Body of pancreas (tissue), 4 donors: ENCODE results near the gene PTPRT. TPM values are rescaled to one million over a fixed set of nuclear protein-coding genes. Genes with fewer than 3 reads are reported as not detected.

ENCODE experiments used
- ATAC-seq: fragments of 150-250 bp; one replicate; pipeline ENCODE4 v1.9.1; 2016
- DNase-seq, 4 donors: peaks; one replicate each; pipeline ENCODE4 v3.0.0-alpha.2; 2019
- H3K27ac ChIP-seq, 4 donors: fragments of 200-600 bp; sonication (generic); 1 replicate in 3 of 4; 2 replicates in 1 of 4; pipeline versions ENCODE4 v1.5.1 to v1.6.1; 2016 to 2019; ENCODE audit warnings: mild to moderate bottlenecking in 1 of 4, mixed read lengths in 1 of 4, moderate library complexity in 1 of 4
- H3K27me3 ChIP-seq, 2 donors: fragments of 200-600 bp; sonication (generic); one replicate each; pipeline ENCODE4 v1.6.0; 2016; ENCODE audit warnings: mild to moderate bottlenecking in 1 of 2
- H3K36me3 ChIP-seq, 2 donors: fragments of 200-600 bp; sonication (generic); replicated peaks in 1 of 2; 2 replicates each; pipeline ENCODE4 v1.5.1; 2016; ENCODE audit warnings: low read depth in 2 of 2; ENCODE audit not compliant: insufficient read depth in 1 of 2
- H3K4me1 ChIP-seq: fragments of 200-600 bp; sonication (generic); one replicate; pipeline ENCODE4 v1.6.0; 2016
- H3K4me3 ChIP-seq, 2 donors: fragments of 200-600 bp; sonication (generic); 1 replicate in 1 of 2; 2 replicates in 1 of 2; pipeline ENCODE4 v1.5.1; 2016 to 2019
- H3K9me3 ChIP-seq, 3 donors: fragments of 200-600 bp; sonication (generic); 1 replicate in 2 of 3; 2 replicates in 1 of 3; pipeline ENCODE4 v1.5.1; 2016
- POLR2A ChIP-seq, 3 donors: fragments of 450-650 bp; IDR thresholded peaks; one replicate each; pipeline ENCODE4 v1.6.1; 2016; ENCODE audit warnings: antibody characterized with exemption in 3 of 3, mild to moderate bottlenecking in 2 of 3
- WGBS, 2 donors: methylation state at CpG; one replicate each; pipeline ENCODE4 v1.1.5; 2017; 5-methylcytosine and 5-hydroxymethylcytosine counted together
- intact Hi-C: fragments of 100-400 bp; cut with DNase I; formaldehyde crosslinking; loops from one replicate; pipeline ENCODE4 v1.15.1; 2023
- total RNA-seq, 2 donors: library from RNA; depleted of rRNA; stranded (reverse); fragments of >200 nt; gene quantifications; one replicate each; pipeline ENCODE4 v1.1.0, GENCODE V29; 2016
- TF ChIP-seq, protein P1 (sequence below), 7 experiments: fragments of 450-650 bp in 4 of 7; fragments of 200-600 bp in 3 of 7; sonication (generic) in 3 of 7; IDR thresholded peaks; one replicate each; pipeline ENCODE4 v1.5.1; 2016 to 2019; ENCODE audit warnings: antibody characterized with exemption in 7 of 7

PTPRT gene
- total RNA-seq, 2 donors from 2014 or later, result 0.33 to 1.0 TPM

GRCh38 chr20:42272516-42272915, 917.2 kb downstream of the PTPRT start:
- no peaks in the 10 kb centered on the region for H3K4me1 ChIP-seq
- H3K9me3 ChIP-seq, result no peaks in the 10 kb centered on the region
- 91 to 93% methylated on average over 6 of the region's 6 CpGs for WGBS, 2 donors
- H3K27me3 ChIP-seq, result no peaks in the 10 kb centered on the region
- no peak overlapping the region for H3K4me3 ChIP-seq
- intact Hi-C loops, result no loop called here
- ATAC-seq, result no peak
- no peak for DNase-seq
- TF ChIP-seq, protein P1, sequence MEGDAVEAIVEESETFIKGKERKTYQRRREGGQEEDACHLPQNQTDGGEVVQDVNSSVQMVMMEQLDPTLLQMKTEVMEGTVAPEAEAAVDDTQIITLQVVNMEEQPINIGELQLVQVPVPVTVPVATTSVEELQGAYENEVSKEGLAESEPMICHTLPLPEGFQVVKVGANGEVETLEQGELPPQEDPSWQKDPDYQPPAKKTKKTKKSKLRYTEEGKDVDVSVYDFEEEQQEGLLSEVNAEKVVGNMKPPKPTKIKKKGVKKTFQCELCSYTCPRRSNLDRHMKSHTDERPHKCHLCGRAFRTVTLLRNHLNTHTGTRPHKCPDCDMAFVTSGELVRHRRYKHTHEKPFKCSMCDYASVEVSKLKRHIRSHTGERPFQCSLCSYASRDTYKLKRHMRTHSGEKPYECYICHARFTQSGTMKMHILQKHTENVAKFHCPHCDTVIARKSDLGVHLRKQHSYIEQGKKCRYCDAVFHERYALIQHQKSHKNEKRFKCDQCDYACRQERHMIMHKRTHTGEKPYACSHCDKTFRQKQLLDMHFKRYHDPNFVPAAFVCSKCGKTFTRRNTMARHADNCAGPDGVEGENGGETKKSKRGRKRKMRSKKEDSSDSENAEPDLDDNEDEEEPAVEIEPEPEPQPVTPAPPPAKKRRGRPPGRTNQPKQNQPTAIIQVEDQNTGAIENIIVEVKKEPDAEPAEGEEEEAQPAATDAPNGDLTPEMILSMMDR (IDR thresholded peaks at IDR 0.05), result no peak
- TF ChIP-seq POLR2A (IDR thresholded peaks at IDR 0.05), result no peak
- no peaks in the 10 kb centered on the region for H3K36me3 ChIP-seq
- H3K27ac ChIP-seq, result no peak overlapping the region

GRCh38 chr20:42270539-42270938, 919.2 kb downstream of the PTPRT start:
- 66 to 70% methylated on average over 2 of the region's 2 CpGs for WGBS, 2 donors

DNA sequence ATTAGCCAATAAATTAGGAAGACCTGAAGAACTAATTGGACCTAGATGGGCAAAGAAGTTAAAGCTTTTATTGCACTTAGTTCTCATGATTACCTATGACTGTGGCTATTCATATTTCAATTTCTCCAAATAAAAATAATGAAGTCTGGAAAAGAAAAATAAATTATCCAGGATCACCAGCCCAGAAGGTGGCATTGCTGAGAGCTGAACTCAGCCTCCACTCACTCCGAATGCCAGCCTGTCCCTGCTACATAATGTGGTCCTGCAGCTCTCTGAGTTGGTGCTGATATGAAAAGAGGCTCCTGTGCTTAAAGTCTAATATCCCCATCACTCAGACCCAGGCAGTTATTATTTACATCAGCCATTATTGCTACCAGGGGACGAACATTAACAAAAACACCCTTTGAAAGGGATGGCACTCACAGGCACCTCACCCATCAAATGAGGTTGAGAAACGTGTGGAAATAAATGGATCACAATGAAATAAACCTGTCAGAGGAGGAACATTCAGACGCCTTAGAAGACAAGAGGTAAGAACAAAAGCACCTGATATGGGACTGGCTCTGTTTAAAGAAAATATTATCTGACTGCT, 921.8 kb downstream of the PTPRT start:
- no peaks in the 10 kb centered on the region for H3K4me1 ChIP-seq

More at GRCh38 chr20:42270539-42270938, 919.2 kb downstream of the PTPRT start:
- Histone ChIP-seq H3K27me3 (no peaks in the 10 kb centered on the region), H3K4me1 (no peaks in the 10 kb centered on the region), H3K27ac (no peak overlapping the region), H3K36me3 (no peaks in the 10 kb centered on the region), H3K9me3 (no peaks in the 10 kb centered on the region), H3K4me3 (no peak overlapping the region)
- intact Hi-C loops, result no loop called here
- ATAC-seq, result no peak
- no peak for TF ChIP-seq POLR2A (IDR thresholded peaks at IDR 0.05)
- TF ChIP-seq, protein P1 (IDR thresholded peaks at IDR 0.05), result no peak
- DNase-seq, result no peak

DNA sequence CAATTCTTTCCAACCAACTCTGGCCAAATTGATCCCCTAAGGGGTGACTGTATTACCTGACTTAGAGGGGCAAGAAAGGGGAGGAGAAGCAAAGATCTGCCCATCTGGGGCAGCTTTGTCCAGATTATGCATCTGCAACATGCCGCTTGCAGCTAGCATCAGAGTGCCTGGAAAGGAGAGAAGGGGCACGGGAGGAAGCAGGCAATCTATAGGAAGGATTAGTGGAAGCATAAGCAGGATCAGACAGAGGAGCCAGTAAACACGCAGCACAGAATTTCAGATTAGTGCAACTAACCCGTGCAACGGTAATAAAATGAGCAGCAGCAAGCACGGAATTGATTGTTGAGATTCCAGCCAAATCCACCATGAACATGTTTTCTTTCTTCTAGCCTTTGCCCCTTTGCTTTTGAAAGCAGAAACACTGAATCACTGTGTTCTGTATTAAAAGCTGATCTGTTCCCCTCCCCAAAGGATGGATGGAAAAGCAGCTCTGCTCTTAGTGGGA, 927.9 kb downstream of the PTPRT start:
- TF ChIP-seq, protein P1 (IDR thresholded peaks at IDR 0.05), result no peak
- TF ChIP-seq POLR2A (IDR thresholded peaks at IDR 0.05), result no peak
- DNase-seq (no peak), ATAC-seq (no peak)
- H3K9me3 ChIP-seq, result no peaks in the 10 kb centered on the region
- no peaks in the 10 kb centered on the region for H3K4me1 ChIP-seq
- no peak overlapping the region for H3K4me3 ChIP-seq
- no peak overlapping the region for H3K27ac ChIP-seq
- WGBS, 2 donors, result 67 to 77% methylated on average over 6 of the region's 6 CpGs
- H3K36me3 ChIP-seq, result no peaks in the 10 kb centered on the region
- intact Hi-C loops, result no loop called here
- no peaks in the 10 kb centered on the region for H3K27me3 ChIP-seq

More for the DNA sequence above, 921.8 kb downstream of the PTPRT start:
- intact Hi-C loops, result no loop called here
- no peaks in the 10 kb centered on the region for H3K9me3 ChIP-seq
- no peak overlapping the region for H3K4me3 ChIP-seq
- WGBS, 2 donors, result 35 to 41% methylated on average over 4 of the region's 4 CpGs
- H3K27me3 ChIP-seq, result no peaks in the 10 kb centered on the region
- no peaks in the 10 kb centered on the region for H3K36me3 ChIP-seq
- DNase-seq (no peak), ATAC-seq (no peak)
- TF ChIP-seq, protein P1 (IDR thresholded peaks at IDR 0.05), result no peak
- no peak for TF ChIP-seq POLR2A (IDR thresholded peaks at IDR 0.05)
- H3K27ac ChIP-seq, result no peak overlapping the region

- Histone ChIP-seq H3K4me1 (no peaks in the 10 kb centered on the region), H3K4me3 (no peak overlapping the region), H3K36me3 (no peaks in the 10 kb centered on the region), H3K27ac (no peak overlapping the region), H3K27me3 (no peaks in the 10 kb centered on the region), H3K9me3 (no peaks in the 10 kb centered on the region)
- DNase-seq, result no peak
- WGBS, 2 donors, result 65 to 84% methylated on average over 4 of the region's 4 CpGs
- intact Hi-C loops, result no loop called here
- ATAC-seq, result no peak
- TF ChIP-seq POLR2A (IDR thresholded peaks at IDR 0.05), result no peak
- TF ChIP-seq, protein P1 (IDR thresholded peaks at IDR 0.05), result no peak
Measured at GRCh38 chr20:42260184-42260583, 929.5 kb downstream of the PTPRT start.
